Fibroblast of lung (primary cell): ENCODE measurements around the gene CHN1. TPM values are rescaled to one million over a fixed set of nuclear protein-coding genes. Genes with fewer than 3 reads are reported as not detected.

ENCODE experiments used
- DNase-seq, 2 donors: peaks; one replicate each; pipeline versions ENCODE4 v3.0.0 to v3.0.0-alpha.2; 2010; ENCODE audit warnings: low read depth in 2 of 2
- H2AFZ ChIP-seq: 2 replicates; pipeline ENCODE4 v1.5.1; 2012; ENCODE audit warnings: low read length, control low read depth, inconsistent platforms
- H3K27ac ChIP-seq: 2 replicates; pipeline ENCODE4 v1.5.1; 2011; ENCODE audit warnings: low read length, control low read depth; ENCODE audit not compliant: insufficient read depth
- H3K27me3 ChIP-seq: 2 replicates; pipeline ENCODE4 v1.5.1; 2011; ENCODE audit warnings: mild to moderate bottlenecking, low read length; ENCODE audit not compliant: control insufficient read depth, insufficient read depth
- H3K36me3 ChIP-seq: 2 replicates; pipeline ENCODE4 v1.5.1; 2011; ENCODE audit warnings: low read length; ENCODE audit not compliant: control insufficient read depth, insufficient read depth
- H3K4me1 ChIP-seq: 2 replicates; pipeline ENCODE4 v1.5.1; 2011; ENCODE audit warnings: low read length; ENCODE audit not compliant: control insufficient read depth, insufficient read depth; ENCODE audit errors: extremely low read depth
- H3K4me2 ChIP-seq: 2 replicates; pipeline ENCODE4 v1.5.1; 2011; ENCODE audit warnings: low read length, control low read depth; ENCODE audit not compliant: insufficient read depth; ENCODE audit errors: extremely low read depth
- H3K4me3 ChIP-seq, 4 experiments: fragments of 200-600 bp in 1 of 4; sonication (generic) in 1 of 4; replicated peaks in 1 of 4; 2 replicates each; pipeline ENCODE4 v1.5.1; 2011 to 2016; ENCODE audit warnings: low read length in 4 of 4, low read depth in 3 of 4, mild to moderate bottlenecking in 3 of 4, control low read depth in 2 of 4, inconsistent platforms in 1 of 4, mixed read lengths in 1 of 4; ENCODE audit not compliant: insufficient read depth in 1 of 4; ENCODE audit errors: control extremely low read depth in 1 of 4
- H3K79me2 ChIP-seq: 2 replicates; pipeline ENCODE4 v1.5.1; 2012; ENCODE audit warnings: mild to moderate bottlenecking, low read length, inconsistent platforms; ENCODE audit not compliant: control insufficient read depth, insufficient read depth
- H3K9ac ChIP-seq: 2 replicates; pipeline ENCODE4 v1.5.1; 2011; ENCODE audit warnings: mild to moderate bottlenecking, low read length, control low read depth; ENCODE audit not compliant: insufficient read depth
- H3K9me3 ChIP-seq: 2 replicates; pipeline ENCODE4 v1.5.1; 2012; ENCODE audit warnings: low read depth, low read length; ENCODE audit not compliant: control insufficient read depth, insufficient read depth
- H4K20me1 ChIP-seq: 2 replicates; pipeline ENCODE4 v1.5.1; 2011; ENCODE audit warnings: low read length; ENCODE audit not compliant: control insufficient read depth, insufficient read depth; ENCODE audit errors: extremely low read depth
- CTCF ChIP-seq, 2 donors: IDR thresholded peaks in 1 of 2; conservative IDR thresholded peaks in 1 of 2; 1 replicate in 1 of 2; 2 replicates in 1 of 2; pipeline ENCODE4 v1.5.1; 2011 to 2012; ENCODE audit warnings: low read length in 2 of 2, control low read depth in 1 of 2, inconsistent platforms in 1 of 2, low read depth in 1 of 2, mild to moderate bottlenecking in 1 of 2
- EZH2 ChIP-seq: IDR thresholded peaks from 2 replicates; pipeline ENCODE4 v1.5.1; 2012; ENCODE audit warnings: low read length, control low read depth, mild to moderate bottlenecking; ENCODE audit errors: missing control alignments
- polyA plus RNA-seq, 2 donors: library from polyadenylated mRNA; depleted of rRNA in 1 of 2; stranded (reverse) in 1 of 2; unstranded in 1 of 2; fragments of >200 nt; gene quantifications; 2 replicates each; pipeline ENCODE4 v1.2.1, GENCODE V29; 2011 to 2012; ENCODE audit warnings: missing spikeins in 1 of 2
- total RNA-seq: library from RNA; depleted of rRNA; stranded (reverse); fragments of >200 nt; gene quantifications from 2 replicates; pipeline ENCODE4 v1.2.1, GENCODE V29; 2014

Gene CHN1
- total and polyA plus RNA-seq, 2 donors (not counting 1 experiment from before 2014, with no cell fraction given), result 203 to 904 TPM

- H4K20me1 ChIP-seq, result no peaks in the 10 kb centered on the region
- peak overlapping the region; percentile 75 for H3K27ac ChIP-seq
- DNase-seq, result no peak
- peaks cover 8% of the 10 kb centered on the region for H3K4me1 ChIP-seq
- H3K27me3 ChIP-seq, result no peaks in the 10 kb centered on the region
- peak overlapping the region; percentile 39 for H3K9ac ChIP-seq
- no peaks in the 10 kb centered on the region for H3K9me3 ChIP-seq
- peak overlapping the region; percentile 83 for H3K4me2 ChIP-seq
- H3K36me3 ChIP-seq, result no peaks in the 10 kb centered on the region
- H3K4me3 ChIP-seq, result peak overlapping the region in 3 of 4 experiments; percentile 19 to 75 (median 20)
- H3K79me2 ChIP-seq, result peaks cover 97% of the 10 kb centered on the region
- TF ChIP-seq EZH2, result no peak
- no peak for TF ChIP-seq CTCF (conservative IDR thresholded peaks at IDR 0.05 in 1 of 2, IDR thresholded peaks at IDR 0.05 in 1 of 2; ENCODE audit: low read depth in 1 of 2, low read length in 2 of 2)
- no peak overlapping the region for H2AFZ ChIP-seq
Observed at GRCh38 chr2:174842496-174842895, 162.7 kb downstream of the CHN1 start.

- TF ChIP-seq CTCF (conservative IDR thresholded peaks at IDR 0.05 in 1 of 2, IDR thresholded peaks at IDR 0.05 in 1 of 2; ENCODE audit: low read depth in 1 of 2, low read length in 2 of 2), result no peak
- TF ChIP-seq EZH2, result no peak
- Histone ChIP-seq H3K27ac (peak overlapping the region; percentile 75), H2AFZ (no peak overlapping the region), H3K4me2 (peak overlapping the region; percentile 83), H3K4me3 (peak overlapping the region; percentile 0 to 75 (median 19)), H3K4me1 (peaks cover 12% of the 10 kb centered on the region), H3K79me2 (peaks cover 99% of the 10 kb centered on the region), H4K20me1 (no peaks in the 10 kb centered on the region), H3K27me3 (no peaks in the 10 kb centered on the region), H3K9me3 (no peaks in the 10 kb centered on the region), H3K9ac (peak overlapping the region; percentile 49), H3K36me3 (no peaks in the 10 kb centered on the region)
- DNase-seq, result no peak
Observed at GRCh38 chr2:174841936-174842335, 163.2 kb downstream of the CHN1 start.

GRCh38 chr2:174841350-174841749, 163.8 kb downstream of the CHN1 start:
- DNase-seq, result no peak
- H3K27ac ChIP-seq, result peak overlapping the region; percentile 75
- H3K27me3 ChIP-seq, result no peaks in the 10 kb centered on the region
- peaks cover 94% of the 10 kb centered on the region for H3K79me2 ChIP-seq
- H3K9me3 ChIP-seq, result no peaks in the 10 kb centered on the region
- peak overlapping the region; percentile 15 to 75 (median 28) for H3K4me3 ChIP-seq
- no peaks in the 10 kb centered on the region for H3K36me3 ChIP-seq
- no peak overlapping the region for H2AFZ ChIP-seq
- TF ChIP-seq CTCF (conservative IDR thresholded peaks at IDR 0.05 in 1 of 2, IDR thresholded peaks at IDR 0.05 in 1 of 2; ENCODE audit: low read depth in 1 of 2, low read length in 2 of 2), result no peak
- TF ChIP-seq EZH2, result no peak
- H3K9ac ChIP-seq, result peak overlapping the region; percentile 40
- peak overlapping the region; percentile 84 for H3K4me2 ChIP-seq
- peaks cover 16% of the 10 kb centered on the region for H3K4me1 ChIP-seq
- H4K20me1 ChIP-seq, result no peaks in the 10 kb centered on the region
